Activated CD4-positive, alpha-beta memory T cell treated with anti-CD3 and anti-CD28 coated beads for 36 hours (primary cell): ENCODE measurements around the gene SERPINE2. TPM values are rescaled to one million over a fixed set of nuclear protein-coding genes. Genes with fewer than 3 reads are reported as not detected.

Experiments used
- CTCF ChIA-PET: fragments of 350-600 bp; sonication (Branson Sonifier 250); formaldehyde crosslinking; loops from one replicate; lab custom pipeline; 2021; ENCODE audit warnings: antibody characterized with exemption, inconsistent platforms; lab: Charles Lee
- POLR2A ChIA-PET: fragments of 350-600 bp; sonication (Branson Sonifier 250); formaldehyde crosslinking; loops from one replicate; lab custom pipeline; 2021; ENCODE audit warnings: antibody characterized with exemption; lab: Charles Lee
- DNase-seq: peaks from one replicate; pipeline ENCODE4 v3.0.0-alpha.2; 2020
- H3K27ac Mint-ChIP-seq: one replicate; pipeline ENCODE4 v1.8.0; 2021; ENCODE audit warnings: mixed read lengths
- H3K27me3 Mint-ChIP-seq: one replicate; pipeline ENCODE4 v1.8.0; 2021; ENCODE audit warnings: mixed read lengths
- H3K36me3 Mint-ChIP-seq: one replicate; pipeline ENCODE4 v1.8.0; 2021; ENCODE audit warnings: mixed read lengths
- H3K4me1 Mint-ChIP-seq: one replicate; pipeline ENCODE4 v1.8.0; 2021; ENCODE audit warnings: low read depth, mixed read lengths
- H3K4me3 Mint-ChIP-seq: one replicate; pipeline ENCODE4 v1.8.0; 2021; ENCODE audit warnings: mild to moderate bottlenecking, mixed read lengths
- H3K9me3 Mint-ChIP-seq: one replicate; pipeline ENCODE4 v1.8.0; 2021; ENCODE audit warnings: mixed read lengths
- intact Hi-C: fragments of 100-400 bp; cut with micrococcal nuclease; formaldehyde crosslinking; loops from one replicate; pipeline ENCODE4 v1.15.1; 2023
- total RNA-seq, 2 experiments: library from RNA; stranded (reverse); gene quantifications; one replicate each; pipeline ENCODE4 v1.2.3, GENCODE V29; 2021

Gene SERPINE2
- total RNA-seq, 2 experiments from 2014 or later: 16.4 to 16.5 TPM

DNA sequence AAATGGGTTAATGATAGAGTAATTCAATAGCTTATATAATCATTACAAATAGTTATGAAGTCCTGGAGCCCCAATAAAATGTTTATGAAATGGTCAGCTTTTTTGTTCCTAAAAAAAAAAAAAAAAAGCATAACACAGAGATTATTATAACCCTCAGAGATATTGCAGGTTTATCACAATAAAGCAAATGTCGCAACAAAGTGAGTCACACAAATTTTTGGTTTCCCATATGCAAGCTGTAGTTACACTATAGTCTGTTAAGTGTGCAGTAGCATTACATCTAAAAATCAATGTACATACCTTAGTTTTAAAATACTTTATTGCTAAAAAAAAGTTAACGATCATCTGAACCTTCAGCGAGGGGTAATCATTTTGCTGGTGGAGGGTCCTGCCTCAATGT lies 114.0 kb downstream of the SERPINE2 start:
- Mint-ChIP-seq H3K27ac (no peak overlapping the region), H3K4me3 (no peak overlapping the region), H3K36me3 (peaks cover 19% of the 10 kb centered on the region), H3K4me1 (peaks cover 50% of the 10 kb centered on the region), H3K27me3 (no peaks in the 10 kb centered on the region), H3K9me3 (peaks cover 5% of the 10 kb centered on the region)
- intact Hi-C loops: no loop called here
- CTCF ChIA-PET: no interaction called here
- POLR2A ChIA-PET: no interaction called here
- DNase-seq: no peak

Other genes with a start within 250 kb of the SERPINE2 start
- 10 to 100 TPM; 10.1 to 12.1 TPM for gene AP1S3, start 201.7 kb downstream of the SERPINE2 start, total RNA-seq
- gene WDFY1, start 94.0 kb downstream of the SERPINE2 start, total RNA-seq: 10 to 100 TPM; 48.7 to 50.1 TPM
- 10 to 100 TPM; 39.4 to 41.6 TPM for gene MRPL44, start 81.8 kb downstream of the SERPINE2 start, total RNA-seq